Mesenchymal stem cell (in vitro differentiated cells and primary cell): ENCODE measurements around the gene DISC1.

Experiments
- DNase-seq: peaks from one replicate; pipeline ENCODE4 v3.0.0-alpha.2; 2013
- H2AFZ ChIP-seq: one replicate; pipeline ENCODE4 v1.6.1; 2013; ENCODE audit warnings: low read depth, mild to moderate bottlenecking, control low read depth, inconsistent platforms, low read length, moderate library complexity
- H2AK5ac ChIP-seq: 2 replicates; pipeline ENCODE4 v1.6.1; 2013; ENCODE audit warnings: low read length, moderate library complexity, mild to moderate bottlenecking, inconsistent platforms; ENCODE audit not compliant: severe bottlenecking
- H2BK120ac ChIP-seq: one replicate; pipeline ENCODE4 v1.6.1; 2013; ENCODE audit warnings: low read depth, mild to moderate bottlenecking, inconsistent platforms, low read length, moderate library complexity
- H2BK12ac ChIP-seq, 2 experiments: one replicate each; pipeline ENCODE4 v1.6.1; 2013; ENCODE audit warnings: inconsistent platforms in 2 of 2, low read length in 2 of 2, mild to moderate bottlenecking in 2 of 2, moderate library complexity in 2 of 2, control low read depth in 1 of 2
- H2BK15ac ChIP-seq: one replicate; pipeline ENCODE4 v1.6.1; 2013; ENCODE audit warnings: mild to moderate bottlenecking, low read depth, inconsistent platforms; ENCODE audit not compliant: poor library complexity, severe bottlenecking
- H2BK5ac ChIP-seq: 2 replicates; pipeline ENCODE4 v1.6.1; 2013; ENCODE audit warnings: low read depth, mild to moderate bottlenecking, low read length, control low read depth, inconsistent platforms; ENCODE audit not compliant: poor library complexity, severe bottlenecking
- H3K14ac ChIP-seq, 2 experiments: one replicate each; pipeline ENCODE4 v1.6.1; 2013; ENCODE audit warnings: inconsistent platforms in 2 of 2, low read length in 2 of 2, control low read depth in 1 of 2, mild to moderate bottlenecking in 1 of 2, moderate library complexity in 1 of 2
- H3K18ac ChIP-seq, 2 experiments: one replicate each; pipeline ENCODE4 v1.6.1; 2013; ENCODE audit warnings: inconsistent platforms in 2 of 2, low read length in 2 of 2, control low read depth in 1 of 2, low read depth in 1 of 2, mild to moderate bottlenecking in 1 of 2
- H3K23ac ChIP-seq, 2 experiments: one replicate each; pipeline ENCODE4 v1.6.1; 2013; ENCODE audit warnings: inconsistent platforms in 2 of 2, low read length in 2 of 2, mild to moderate bottlenecking in 2 of 2, moderate library complexity in 2 of 2, control low read depth in 1 of 2
- H3K27ac ChIP-seq: 2 replicates; pipeline ENCODE4 v1.5.1; 2013; ENCODE audit warnings: mild to moderate bottlenecking, moderate library complexity, low read length, control low read depth, inconsistent platforms; ENCODE audit not compliant: poor library complexity, severe bottlenecking
- H3K27me3 ChIP-seq, 2 experiments: 2 replicates each; pipeline versions ENCODE4 v1.6.1 to v1.7.0; 2013; ENCODE audit warnings: low read length in 2 of 2, mild to moderate bottlenecking in 2 of 2, moderate library complexity in 2 of 2, control low read depth in 1 of 2, inconsistent platforms in 1 of 2; ENCODE audit not compliant: control insufficient read depth in 1 of 2, insufficient read depth in 1 of 2
- H3K36me3 ChIP-seq, 2 experiments: 2 replicates each; pipeline versions ENCODE4 v1.6.1 to v1.7.0; 2013; ENCODE audit warnings: low read length in 2 of 2, control low read depth in 1 of 2, inconsistent platforms in 1 of 2, low read depth in 1 of 2, mild to moderate bottlenecking in 1 of 2; ENCODE audit not compliant: insufficient read depth in 2 of 2, control insufficient read depth in 1 of 2
- H3K4ac ChIP-seq, 2 experiments: one replicate each; pipeline ENCODE4 v1.6.1; 2013; ENCODE audit warnings: inconsistent platforms in 2 of 2, low read length in 2 of 2, mild to moderate bottlenecking in 2 of 2, moderate library complexity in 2 of 2, control low read depth in 1 of 2, low read depth in 1 of 2
- H3K4me1 ChIP-seq: 2 replicates; pipeline ENCODE4 v1.6.1; 2013; ENCODE audit warnings: low read depth, low read length, control low read depth; ENCODE audit not compliant: control insufficient read depth, insufficient read depth
- H3K4me2 ChIP-seq: 2 replicates; pipeline ENCODE4 v1.6.1; 2013; ENCODE audit warnings: low read length, mild to moderate bottlenecking, inconsistent platforms; ENCODE audit not compliant: poor library complexity, severe bottlenecking
- H3K4me3 ChIP-seq, 2 experiments: 2 replicates each; pipeline versions ENCODE4 v1.5.1 to v1.7.0; 2013; ENCODE audit warnings: low read length in 2 of 2, mild to moderate bottlenecking in 2 of 2, control low read depth in 1 of 2, low read depth in 1 of 2; ENCODE audit not compliant: insufficient read depth in 1 of 2
- H3K79me1 ChIP-seq: replicated peaks from 2 replicates; pipeline ENCODE4 v1.6.1; 2013; ENCODE audit warnings: mild to moderate bottlenecking, control low read depth, low read length, inconsistent platforms; ENCODE audit not compliant: poor library complexity, severe bottlenecking
- H3K9ac ChIP-seq: 2 replicates; pipeline ENCODE4 v1.7.0; 2013; ENCODE audit warnings: mild to moderate bottlenecking, low read length, moderate library complexity
- H3K9me3 ChIP-seq: 2 replicates; pipeline ENCODE4 v1.7.0; 2013; ENCODE audit warnings: mild to moderate bottlenecking, low read length; ENCODE audit not compliant: control insufficient read depth
- H4K8ac ChIP-seq: one replicate; pipeline ENCODE4 v1.6.1; 2013; ENCODE audit warnings: inconsistent platforms, mild to moderate bottlenecking, low read length, moderate library complexity
- H4K91ac ChIP-seq: one replicate; pipeline ENCODE4 v1.6.1; 2013; ENCODE audit warnings: mild to moderate bottlenecking, low read length, inconsistent platforms
- WGBS: methylation state at CpG from one replicate; pipeline ENCODE4 v1.1.7; 2013; ENCODE audit warnings: mixed read lengths; 5-methylcytosine and 5-hydroxymethylcytosine counted together

Gene DISC1

DNA sequence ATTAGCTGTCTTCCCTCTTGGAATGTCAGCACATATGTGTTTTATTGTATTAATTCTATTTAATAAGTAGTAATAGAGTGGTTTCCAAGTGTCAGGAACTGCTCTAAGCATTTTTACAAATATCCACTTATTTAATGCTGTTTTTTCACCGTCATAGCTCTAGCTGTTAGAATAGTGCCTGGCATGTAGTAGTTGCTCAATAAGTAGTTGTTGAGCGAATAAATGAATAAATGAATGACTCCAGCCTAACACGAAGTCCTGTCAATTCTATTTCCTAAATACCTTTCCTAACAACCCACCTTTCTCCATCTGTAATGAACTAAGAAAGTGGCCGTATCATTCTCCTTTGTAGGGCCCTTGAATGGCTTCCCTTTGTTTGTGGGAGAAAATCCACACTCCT lies 312.5 kb downstream of the DISC1 start:
- Histone ChIP-seq H3K23ac (no peak overlapping the region), H3K4me2 (no peak overlapping the region), H3K4me3 (no peak overlapping the region), H3K9me3 (no peaks in the 10 kb centered on the region), H3K27me3 (no peaks in the 10 kb centered on the region), H4K91ac (no peak overlapping the region), H3K18ac (no peak overlapping the region), H3K14ac (no peak overlapping the region), H2BK15ac (no peak overlapping the region), H2BK12ac (no peak overlapping the region), H4K8ac (no peak overlapping the region), H2BK120ac (no peak overlapping the region), H3K36me3 (peaks cover 0 to 2% of the 10 kb centered on the region in 2 experiments), H3K27ac (no peak overlapping the region), H3K4ac (no peak overlapping the region), H3K9ac (no peak overlapping the region), H3K79me1 (peaks cover 12% of the 10 kb centered on the region), H3K4me1 (peaks cover 4% of the 10 kb centered on the region), H2AK5ac (no peak overlapping the region), H2BK5ac (no peak overlapping the region), H2AFZ (no peak overlapping the region)
- WGBS = 97% methylated on average over 3 of the region's 4 CpGs
- no peak for DNase-seq

DNA sequence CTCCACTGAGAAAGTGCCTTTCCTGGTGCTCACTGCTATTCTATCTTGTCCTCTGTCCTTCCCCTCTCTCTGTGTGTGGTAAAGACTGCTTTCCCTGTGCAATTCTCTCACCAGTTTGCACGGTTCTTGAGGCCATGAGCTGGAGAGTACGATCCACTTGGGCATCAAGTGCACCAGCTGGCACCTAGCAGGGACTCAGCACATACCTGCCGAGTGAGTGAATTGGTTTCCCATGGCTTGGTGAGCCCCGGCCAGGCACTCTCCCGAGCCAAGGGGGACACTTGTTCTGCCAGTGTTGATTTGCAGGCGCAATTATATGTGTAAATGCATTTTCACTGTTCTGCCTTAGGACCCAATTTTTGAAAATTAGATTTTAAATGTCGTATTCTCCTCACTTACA lies 313.5 kb downstream of the DISC1 start:
- H2AFZ ChIP-seq = no peak overlapping the region
- H3K27me3 ChIP-seq = no peaks in the 10 kb centered on the region
- no peak for DNase-seq
- H2BK15ac ChIP-seq = no peak overlapping the region
- H3K4me3 ChIP-seq = no peak overlapping the region
- no peak overlapping the region for H2BK5ac ChIP-seq
- no peak overlapping the region for H4K91ac ChIP-seq
- no peak overlapping the region for H3K14ac ChIP-seq
- H2BK120ac ChIP-seq = no peak overlapping the region
- H3K4ac ChIP-seq = no peak overlapping the region
- peaks cover 0 to 7% of the 10 kb centered on the region in 2 experiments for H3K36me3 ChIP-seq
- H3K18ac ChIP-seq = no peak overlapping the region
- H2BK12ac ChIP-seq = no peak overlapping the region
- 98% methylated on average over 7 of the region's 7 CpGs for WGBS
- no peak overlapping the region for H3K23ac ChIP-seq
- H2AK5ac ChIP-seq = no peak overlapping the region
- no peak overlapping the region for H3K9ac ChIP-seq
- peaks cover 14% of the 10 kb centered on the region for H3K79me1 ChIP-seq
- H4K8ac ChIP-seq = no peak overlapping the region
- H3K4me1 ChIP-seq = peaks cover 4% of the 10 kb centered on the region
- H3K27ac ChIP-seq = no peak overlapping the region
- no peak overlapping the region for H3K4me2 ChIP-seq
- no peaks in the 10 kb centered on the region for H3K9me3 ChIP-seq

DNA sequence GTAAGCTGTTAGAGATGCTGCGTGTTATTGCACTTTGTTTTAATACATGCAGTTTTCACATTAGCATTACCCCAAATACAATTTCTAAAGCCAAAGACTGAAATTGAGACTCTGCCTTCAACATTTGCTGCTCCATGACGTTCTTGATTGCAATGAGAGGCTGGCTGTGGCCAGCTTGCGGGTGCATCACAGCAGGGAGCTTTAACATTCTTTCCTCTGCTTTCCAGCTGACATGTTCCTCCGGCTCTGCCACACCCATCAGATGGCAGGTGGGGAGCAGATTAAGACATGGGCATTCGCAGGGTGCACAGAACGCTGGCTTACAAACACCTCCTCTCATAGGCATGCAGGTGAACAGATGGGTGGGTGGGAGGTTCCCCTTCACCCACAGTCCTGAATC lies 314.1 kb downstream of the DISC1 start:
- Histone ChIP-seq H4K8ac (no peak overlapping the region), H3K9me3 (no peaks in the 10 kb centered on the region), H3K79me1 (peaks cover 14% of the 10 kb centered on the region), H2BK12ac (no peak overlapping the region), H2AK5ac (no peak overlapping the region), H3K18ac (no peak overlapping the region), H2BK5ac (no peak overlapping the region), H4K91ac (no peak overlapping the region), H3K4me3 (no peak overlapping the region), H3K14ac (no peak overlapping the region), H3K4me1 (peaks cover 4% of the 10 kb centered on the region), H3K4me2 (no peak overlapping the region), H3K27me3 (no peaks in the 10 kb centered on the region), H3K36me3 (peaks cover 0 to 7% of the 10 kb centered on the region in 2 experiments), H2BK120ac (no peak overlapping the region), H3K23ac (no peak overlapping the region), H2BK15ac (no peak overlapping the region), H2AFZ (no peak overlapping the region), H3K9ac (no peak overlapping the region), H3K4ac (no peak overlapping the region), H3K27ac (no peak overlapping the region)
- no peak for DNase-seq
- 98% methylated on average over 4 of the region's 6 CpGs for WGBS

DNA sequence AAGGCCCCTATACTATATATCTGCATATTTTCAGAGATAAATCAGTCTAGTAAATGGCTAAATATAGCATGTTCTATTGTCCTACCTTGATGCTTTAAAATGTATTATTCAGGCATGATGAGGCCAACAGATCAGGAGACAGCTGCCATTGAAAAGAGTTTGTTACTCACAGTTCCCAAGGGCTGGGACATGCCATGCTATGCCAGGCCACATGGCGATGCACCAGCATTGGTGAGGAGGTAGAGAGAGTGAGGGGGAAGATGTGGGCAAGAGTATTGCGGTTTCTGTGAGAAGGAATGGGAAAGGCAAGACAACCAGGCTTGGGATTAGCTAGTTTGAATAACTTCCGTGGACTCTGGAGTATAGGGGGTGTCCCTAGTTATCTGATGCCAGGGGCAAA lies 316.5 kb downstream of the DISC1 start:
- H4K8ac ChIP-seq = no peak overlapping the region
- H3K27ac ChIP-seq = no peak overlapping the region
- H2BK15ac ChIP-seq = no peak overlapping the region
- H3K18ac ChIP-seq = no peak overlapping the region
- H3K23ac ChIP-seq = no peak overlapping the region
- no peak overlapping the region for H4K91ac ChIP-seq
- peaks cover 2% of the 10 kb centered on the region for H3K4me1 ChIP-seq
- no peak overlapping the region for H2BK120ac ChIP-seq
- no peak for DNase-seq
- no peaks in the 10 kb centered on the region for H3K27me3 ChIP-seq
- H3K79me1 ChIP-seq = peaks cover 9% of the 10 kb centered on the region
- no peak overlapping the region for H2AFZ ChIP-seq
- no peak overlapping the region for H3K4me3 ChIP-seq
- peaks cover 0 to 7% of the 10 kb centered on the region in 2 experiments for H3K36me3 ChIP-seq
- H2BK12ac ChIP-seq = no peak overlapping the region
- H3K4ac ChIP-seq = no peak overlapping the region
- no peak overlapping the region for H2BK5ac ChIP-seq
- no peaks in the 10 kb centered on the region for H3K9me3 ChIP-seq
- no peak overlapping the region for H2AK5ac ChIP-seq
- H3K9ac ChIP-seq = no peak overlapping the region
- H3K4me2 ChIP-seq = no peak overlapping the region
- no peak overlapping the region for H3K14ac ChIP-seq
- 99% methylated on average over 3 of the region's 3 CpGs for WGBS
